ENCODE measurements around the gene PUS1.
A peak's percentile ranks its signal among the peaks of the same experiment; 100 is the strongest.
"Not testable (repeated sequence)": the region's sequence is repeated elsewhere in the genome, so short reads cannot be mapped to it uniquely, and the experiment has no call there.

Gene PUS1

DNA sequence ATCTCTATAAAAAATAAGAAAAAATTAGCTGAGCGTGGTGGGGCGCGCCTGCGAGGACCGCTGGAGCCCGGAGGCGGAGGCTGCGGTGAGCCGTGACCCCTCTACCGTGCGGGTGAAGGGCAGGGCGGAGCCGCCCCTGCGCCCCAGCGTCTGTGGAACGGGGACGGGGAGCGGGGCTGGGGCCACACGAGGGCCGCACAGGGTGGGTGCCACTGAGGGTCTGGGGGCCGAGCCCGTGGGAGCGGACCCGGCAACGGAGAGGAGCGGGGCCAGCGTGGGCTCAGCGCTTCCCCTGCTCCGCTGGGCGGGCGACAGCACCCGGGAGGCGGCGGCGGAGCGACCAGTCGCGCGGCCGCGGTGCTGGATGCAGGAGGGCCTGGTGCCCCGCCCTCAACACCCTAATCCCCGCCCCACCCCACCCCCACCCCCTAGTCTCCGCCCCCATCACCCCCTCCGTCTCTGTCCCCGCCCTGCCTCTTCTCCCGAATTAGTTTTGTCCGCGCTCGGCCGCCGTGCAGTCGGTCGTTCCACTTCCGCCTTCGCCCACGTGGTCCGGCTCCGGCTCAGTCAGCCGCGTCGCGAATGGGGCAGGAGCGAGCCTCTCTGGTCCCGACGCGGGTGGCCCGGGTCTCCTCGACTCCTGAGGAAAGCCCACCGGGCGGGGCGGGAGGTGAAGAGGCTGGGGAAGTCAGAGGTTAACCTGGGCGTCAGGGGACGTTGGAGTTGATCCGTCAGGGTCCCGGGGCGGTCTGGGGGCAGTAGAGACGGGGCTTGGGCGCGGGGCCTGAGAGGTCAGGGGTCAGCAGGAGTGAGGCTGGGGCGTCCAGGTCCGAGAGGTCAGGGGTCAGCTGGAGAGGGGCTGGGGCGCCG, at the start of gene PUS1:
PUS1 (plus strand) TSS at position 566 of the 870 bp plus-strand sequence. CDS start 447 bp downstream, outside the sequence.
- peak; percentile 87 for DNase-seq

DNA sequence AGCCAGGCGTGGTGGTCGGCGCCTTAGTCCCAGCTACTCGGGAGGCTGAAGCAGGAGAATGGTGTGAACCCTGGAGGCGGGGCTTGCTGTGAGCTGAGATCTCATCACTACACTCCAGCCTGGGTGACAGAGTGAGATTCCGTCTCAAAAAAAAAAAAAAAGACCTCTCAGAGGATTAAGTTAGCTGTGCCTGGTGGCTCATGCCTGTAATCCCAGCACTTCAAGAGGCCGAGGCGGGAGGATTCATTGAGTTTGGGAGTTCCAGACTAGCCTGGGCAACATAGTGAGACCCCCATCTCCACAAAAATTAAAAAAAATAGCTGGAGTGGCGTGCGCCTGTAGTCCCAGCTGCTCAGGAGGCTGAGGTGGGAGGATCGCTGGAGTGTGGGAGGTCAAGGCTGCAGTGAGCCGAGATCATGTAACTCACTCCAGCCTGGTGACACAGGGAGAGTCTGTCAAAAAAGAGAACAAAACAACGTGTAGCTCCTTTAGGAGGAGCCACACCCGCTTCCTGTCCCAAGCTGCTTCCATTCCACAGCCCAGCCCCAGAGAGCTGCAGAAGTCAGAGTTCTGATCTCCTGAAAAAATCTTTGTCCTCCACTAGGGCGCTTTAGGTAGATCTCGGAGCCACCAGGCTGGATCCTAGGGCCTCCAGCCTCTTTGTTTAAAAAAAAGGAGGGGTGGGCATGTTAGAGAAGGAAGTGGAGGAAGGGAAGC, 46.1 kb upstream of the PUS1 start:
- no peak for DNase-seq

DNA sequence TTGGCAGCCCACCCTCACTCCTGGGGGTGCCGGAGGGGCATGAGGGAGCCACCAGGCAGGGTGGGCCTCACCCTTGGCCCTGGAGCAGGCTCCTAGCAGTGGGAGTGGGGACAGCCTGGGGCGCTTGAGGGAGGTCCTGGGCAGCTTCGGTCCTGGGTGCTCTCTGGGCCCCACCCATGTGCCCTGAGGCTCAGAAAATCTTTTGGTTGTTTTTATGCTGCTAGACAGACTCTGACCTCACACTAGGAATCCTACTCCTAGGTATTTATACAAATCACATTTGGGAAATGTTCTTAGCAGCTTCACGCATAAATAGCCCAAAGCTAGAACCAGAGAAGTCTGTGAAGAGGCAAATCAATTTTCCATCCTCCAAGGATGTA, 45.6 kb upstream of the PUS1 start:
- DNase-seq, result no peak

DNA sequence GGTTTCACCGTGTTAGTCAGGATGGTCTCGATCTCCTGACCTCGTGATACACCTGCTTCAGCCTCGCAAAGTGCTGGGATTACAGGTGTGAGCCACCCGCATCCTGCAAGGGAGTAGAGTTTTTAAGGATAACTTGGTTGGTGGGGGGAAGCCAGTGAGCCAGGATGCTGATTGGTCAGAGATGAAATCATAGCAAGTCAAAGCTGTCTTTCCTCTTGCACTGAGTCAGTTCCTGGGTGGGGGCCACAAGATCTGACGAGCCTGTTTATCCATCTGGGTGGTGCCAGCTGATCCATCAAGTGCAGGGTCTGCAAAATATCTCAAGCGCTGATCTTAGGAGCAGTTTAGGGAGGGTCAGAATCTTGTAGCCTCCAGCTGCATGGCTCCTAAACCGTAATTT, 44.0 kb upstream of the PUS1 start:
- DNase-seq, result not testable (repeated sequence)

DNA sequence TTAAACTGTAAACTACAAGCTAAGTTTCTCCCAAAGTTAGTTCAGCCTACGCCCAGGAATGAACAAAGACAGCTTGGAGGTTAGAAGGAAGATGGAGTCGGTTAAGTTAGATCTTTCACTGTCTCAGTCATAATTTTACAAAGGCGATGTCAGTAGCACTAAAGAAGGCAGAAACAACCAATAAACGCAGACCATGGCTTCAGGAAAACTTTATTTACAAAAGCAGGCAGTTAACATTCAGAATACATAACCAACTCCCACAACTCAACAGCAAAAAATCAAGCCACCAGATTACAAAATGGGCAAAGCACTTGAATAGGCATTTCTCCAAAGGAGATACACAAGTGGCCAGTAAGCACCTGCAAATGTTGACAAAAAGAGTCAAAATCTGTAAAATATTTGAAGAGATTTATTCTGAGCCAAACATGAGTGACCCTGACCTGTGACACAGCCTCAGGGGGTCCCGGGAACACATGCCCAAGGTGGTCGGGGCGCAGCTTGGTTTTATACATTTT, 43.5 kb upstream of the PUS1 start:
- no peak for DNase-seq

DNA sequence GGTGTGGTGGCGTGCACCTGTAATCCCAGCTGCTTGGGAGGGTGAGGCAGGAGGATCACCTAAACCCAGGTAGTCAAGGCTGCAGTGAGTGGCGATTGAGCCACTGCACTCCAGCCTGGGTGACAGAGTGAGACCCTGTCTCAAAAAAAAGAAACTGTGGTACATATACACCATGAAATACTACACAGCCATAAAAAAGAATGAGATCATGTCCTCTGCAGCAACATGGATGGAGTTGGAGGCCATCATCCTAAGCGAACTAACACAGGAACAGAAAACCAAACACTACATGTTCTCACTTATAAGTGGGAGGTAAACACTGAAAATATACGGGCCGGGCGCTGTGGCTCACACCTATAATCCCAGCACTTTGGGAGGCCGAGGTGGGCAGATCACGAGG, 37.4 kb upstream of the PUS1 start:
- DNase-seq, result not testable (repeated sequence)

DNA sequence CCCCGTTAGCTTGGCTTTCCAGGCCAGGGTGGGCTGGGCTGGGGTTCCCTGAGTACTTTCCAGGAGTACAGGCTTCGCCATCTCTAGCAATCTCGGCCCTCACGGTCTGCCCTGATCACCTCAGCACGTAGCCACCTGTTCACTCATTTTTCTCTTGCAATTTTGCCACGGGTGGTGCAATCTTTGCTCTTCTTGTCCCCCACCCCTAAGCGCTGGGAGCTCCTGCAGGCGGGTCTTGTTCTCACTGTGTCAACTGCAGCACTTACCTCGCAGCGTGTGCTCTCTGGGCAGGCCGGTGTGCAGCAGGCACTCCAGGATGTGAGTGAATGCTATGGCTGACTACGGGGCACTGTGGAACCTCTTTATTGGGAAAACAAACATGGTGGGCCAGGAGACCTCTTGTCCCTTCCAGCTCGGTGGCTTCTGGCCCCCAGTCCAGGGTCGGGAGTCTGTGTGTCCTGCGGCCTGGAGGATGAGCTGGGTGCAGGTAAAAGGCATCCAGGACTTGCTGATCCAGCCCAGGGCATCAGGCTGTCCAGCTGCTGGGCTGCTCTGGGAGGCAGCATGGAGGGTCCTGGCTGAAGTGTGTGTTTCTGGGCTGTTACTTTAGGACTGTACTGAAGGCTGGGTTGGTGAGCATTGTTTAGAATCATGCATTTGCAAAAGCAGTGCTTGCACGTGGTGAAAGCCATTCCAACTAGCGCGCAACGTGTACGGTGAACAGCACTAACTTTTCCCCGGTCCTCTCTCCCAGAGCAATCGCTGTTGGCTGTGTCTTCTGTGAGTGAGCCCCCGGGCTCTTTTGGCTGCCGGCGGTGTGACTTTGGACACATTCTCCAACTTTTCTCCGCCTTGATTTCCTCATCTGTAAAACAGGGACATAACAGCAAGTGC, 36.1 kb upstream of the PUS1 start:
- DNase-seq, result no peak

DNA sequence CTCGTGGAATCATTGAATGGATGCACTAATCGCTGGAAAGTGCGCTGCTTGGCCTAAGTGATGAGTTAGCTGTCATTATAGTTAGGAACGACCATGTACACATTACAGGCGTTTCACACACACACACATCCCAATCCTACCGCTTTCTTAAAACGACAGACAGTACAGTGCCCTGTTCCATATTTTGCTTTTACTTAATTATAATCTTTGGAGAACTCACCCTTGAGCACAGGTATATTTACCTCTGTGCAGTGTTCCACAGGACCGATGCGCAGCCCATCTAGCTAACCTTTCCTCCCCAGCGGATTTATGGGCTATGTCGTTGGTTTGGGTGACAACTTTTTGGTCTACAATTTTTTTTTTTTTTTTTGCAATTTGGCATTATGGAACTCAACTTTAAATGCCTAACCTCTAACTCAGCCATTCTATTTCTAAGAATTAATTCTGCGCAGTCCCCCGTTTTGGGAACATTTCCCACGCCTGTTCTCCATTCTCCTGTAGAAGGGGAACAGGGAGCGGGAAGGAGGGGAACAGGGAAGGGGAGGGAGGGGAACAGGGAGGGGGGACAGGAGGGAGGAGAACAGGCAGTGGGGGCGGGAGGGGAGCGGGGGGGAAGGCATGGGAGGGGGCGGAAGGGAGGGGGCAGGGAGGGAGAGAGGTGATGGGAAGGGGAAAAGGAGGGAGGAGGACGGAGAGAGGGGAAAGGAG, 35.3 kb upstream of the PUS1 start:
- DNase-seq, result no peak

DNA sequence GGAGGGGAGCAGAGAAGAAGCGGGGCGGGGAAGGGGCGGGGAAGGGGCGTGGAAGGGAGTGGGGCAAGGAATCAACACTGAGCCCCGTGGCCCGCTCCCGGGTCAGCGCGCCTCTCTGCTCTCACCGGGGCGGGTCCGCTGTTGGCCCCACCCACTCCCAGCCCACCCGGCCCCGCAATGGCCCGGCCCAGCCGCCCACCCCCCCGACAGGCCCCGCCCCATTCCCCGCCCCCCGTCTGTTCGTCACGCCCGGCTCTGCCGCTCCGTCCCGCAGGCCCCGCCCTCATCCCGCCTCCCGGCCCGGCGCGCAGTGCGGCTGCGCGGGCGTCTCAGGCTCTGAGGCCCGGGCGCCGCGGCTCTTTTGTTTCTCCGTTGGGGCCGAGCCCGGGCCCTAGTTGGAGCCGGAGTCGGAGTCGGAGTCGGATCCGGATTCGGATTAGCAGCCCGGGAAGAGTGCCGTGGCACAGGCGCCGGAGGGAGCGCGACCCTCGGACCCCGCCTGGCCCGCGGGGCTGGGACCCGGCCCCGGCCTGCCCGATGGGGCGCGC, 34.7 kb upstream of the PUS1 start, which contains the start of gene ULK1:
ULK1 (plus strand) TSS at position 310 of the 548 bp plus-strand sequence. CDS start 380 bp downstream, outside the sequence.
- peak; percentile 53 for DNase-seq

DNA sequence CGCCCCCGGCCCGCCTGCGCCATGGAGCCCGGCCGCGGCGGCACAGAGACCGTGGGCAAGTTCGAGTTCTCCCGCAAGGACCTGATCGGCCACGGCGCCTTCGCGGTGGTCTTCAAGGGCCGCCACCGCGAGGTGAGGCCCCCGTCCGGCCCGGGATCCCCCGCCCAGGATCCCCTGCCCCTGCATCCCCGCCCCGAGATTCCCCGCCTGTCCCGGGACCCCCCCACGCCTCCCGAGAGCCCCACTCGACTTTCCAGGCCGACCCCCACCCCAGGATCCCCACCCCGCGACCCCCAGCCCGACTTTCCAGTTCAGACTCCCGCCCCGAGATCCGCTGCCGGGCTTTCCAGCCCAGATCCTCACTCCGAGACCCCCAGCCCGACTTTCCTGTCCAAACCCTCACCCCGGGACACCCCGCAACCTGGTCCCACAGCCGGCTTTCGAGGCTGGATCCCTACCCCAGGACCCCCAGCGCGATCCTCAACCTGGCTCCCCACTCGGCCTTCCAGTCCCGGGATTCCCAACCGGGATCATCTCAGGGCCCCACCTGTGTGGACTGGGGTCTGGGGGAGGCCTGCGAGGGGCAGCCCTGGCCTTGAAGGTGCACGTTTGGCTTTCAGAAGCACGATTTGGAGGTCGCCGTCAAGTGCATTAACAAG, 34.0 kb upstream of the PUS1 start:
- no peak for DNase-seq

DNA sequence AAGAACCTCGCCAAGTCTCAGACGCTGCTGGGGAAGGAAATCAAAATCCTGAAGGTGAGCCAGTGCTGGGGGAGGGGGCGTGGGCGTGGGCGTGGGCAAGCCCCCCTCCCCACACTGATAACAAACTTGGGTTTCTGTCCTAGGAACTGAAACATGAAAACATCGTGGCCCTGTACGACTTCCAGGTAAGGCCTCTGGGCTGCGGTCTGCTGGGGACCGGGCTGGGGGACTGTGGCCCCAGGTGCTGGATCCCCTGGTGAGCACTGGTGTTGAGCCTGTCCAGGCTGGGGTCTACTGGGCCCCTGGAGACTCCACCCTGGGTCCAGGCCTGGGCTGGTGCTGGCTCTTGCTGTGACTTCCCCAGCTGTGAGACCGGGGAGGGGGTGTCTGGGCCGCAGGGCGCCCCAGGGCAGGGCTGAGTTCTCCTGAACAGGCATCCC, 33.4 kb upstream of the PUS1 start:
- no peak for DNase-seq

DNA sequence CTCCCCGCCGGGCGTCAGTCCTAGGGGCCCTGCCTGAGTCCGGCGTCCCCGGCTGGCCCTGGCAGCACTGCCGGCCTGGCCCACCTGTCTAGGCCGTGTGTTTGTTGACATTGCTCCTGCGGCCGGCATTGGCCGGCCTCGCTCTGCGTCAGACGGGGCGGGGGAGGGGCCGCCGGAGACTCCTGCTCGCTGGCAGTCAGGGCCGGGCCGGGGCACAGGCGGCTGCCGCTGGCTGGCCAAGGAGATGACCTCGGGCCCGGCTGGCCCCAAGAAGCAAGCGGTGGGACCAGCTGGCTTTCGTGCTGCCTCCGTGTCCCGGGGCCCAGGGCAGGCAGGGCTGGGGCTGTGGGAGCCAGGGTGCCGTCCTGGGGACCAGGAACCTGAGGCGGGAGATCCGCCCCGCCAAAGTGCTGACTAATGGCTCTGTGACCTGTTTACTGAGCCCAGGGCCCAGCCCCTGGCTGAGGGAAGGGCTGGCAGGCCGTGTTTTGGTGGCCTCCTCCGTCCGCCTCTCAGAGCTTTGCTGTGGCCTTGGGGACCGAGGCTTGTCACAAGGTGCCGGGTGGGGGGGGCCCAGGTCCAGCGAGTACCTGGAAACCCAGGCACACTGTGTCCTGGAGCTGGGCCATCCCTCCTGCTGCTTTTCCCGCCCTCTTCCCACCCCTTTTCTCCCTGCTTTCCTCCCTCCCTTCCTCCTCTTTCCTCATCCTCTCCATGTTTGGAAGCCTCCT, 32.8 kb upstream of the PUS1 start:
- DNase-seq, result peak; percentile 42

DNA sequence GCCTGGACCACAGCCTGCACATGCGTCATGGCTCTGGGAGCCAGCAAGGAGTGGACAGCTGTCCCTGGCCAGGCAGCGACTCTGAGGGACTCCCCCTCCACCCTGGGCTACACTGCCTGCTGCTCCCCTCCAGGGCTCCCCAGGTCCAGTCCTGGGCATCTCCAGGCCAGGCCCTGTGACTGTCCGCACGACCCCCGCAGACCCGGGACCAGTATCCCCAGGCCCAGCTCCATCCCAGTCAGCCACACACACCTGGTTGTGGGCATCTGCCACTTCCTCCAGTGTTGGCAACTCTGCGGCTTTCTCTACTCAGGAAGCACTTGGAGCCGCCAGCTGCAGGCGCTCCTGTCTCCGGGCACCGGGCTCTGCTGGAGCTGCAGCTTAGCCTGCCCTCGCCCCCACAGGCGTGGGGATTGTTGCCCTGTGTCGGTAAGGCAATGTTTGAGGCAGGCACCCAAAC, 32.2 kb upstream of the PUS1 start:
- no peak for DNase-seq

DNA sequence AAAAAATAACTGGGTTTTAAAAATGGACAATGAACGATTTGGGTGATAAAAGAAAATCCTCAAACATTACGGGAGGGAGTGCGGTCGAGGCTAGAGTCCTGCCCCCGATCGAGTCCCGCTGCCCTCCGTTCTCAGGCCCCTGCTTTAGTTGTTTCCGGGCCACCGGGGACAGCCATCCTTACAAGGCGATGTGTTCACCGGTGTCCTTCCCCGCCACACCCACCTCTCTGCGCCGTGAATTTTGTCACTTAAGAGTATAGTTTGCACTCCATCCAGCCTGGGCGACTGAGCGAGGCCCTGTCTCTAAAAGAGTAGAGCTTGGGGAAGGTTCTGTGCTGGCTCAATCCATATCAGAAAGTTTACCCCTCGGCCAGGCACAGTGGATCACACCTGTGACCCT, 31.8 kb upstream of the PUS1 start:
- DNase-seq, result no peak

DNA sequence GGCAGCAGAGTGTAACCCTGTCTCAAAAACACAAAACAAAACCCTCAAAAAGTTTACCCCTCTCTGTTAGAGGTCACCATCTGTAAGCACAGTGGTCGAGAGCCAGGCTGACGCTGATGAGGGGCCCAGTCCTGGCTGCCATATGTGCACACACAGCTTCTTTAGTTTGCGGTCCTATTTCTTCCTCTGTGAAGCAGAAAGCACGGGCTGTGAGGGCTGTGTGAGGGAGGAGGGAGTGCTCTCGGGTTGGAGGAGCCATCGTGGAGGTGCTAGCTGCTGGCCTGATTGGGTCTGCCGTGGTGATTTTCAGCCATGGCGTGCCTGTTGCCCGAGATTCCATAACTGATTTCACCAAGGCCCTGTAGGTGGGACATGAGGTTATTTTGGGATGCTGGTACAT, 31.2 kb upstream of the PUS1 start:
- no peak for DNase-seq

DNA sequence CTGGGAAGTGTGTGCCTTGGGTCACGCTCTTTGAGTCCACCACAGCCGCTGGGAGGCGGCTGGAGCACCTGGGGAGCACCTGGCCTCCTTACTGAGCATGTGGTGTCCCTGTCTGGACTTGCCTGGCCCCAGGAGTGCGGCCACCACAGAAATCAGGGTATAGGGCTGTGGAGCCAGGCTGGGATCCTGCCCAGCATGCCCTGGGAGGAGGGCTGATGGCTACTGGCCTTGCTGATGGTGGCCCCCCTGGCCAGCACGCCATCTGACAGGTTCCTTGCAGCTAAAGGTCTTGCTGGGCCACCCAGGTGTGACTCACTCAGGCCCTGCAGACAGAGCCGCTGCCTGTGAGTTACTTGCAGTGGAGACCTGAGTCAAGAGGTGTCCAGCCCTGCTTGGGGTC, 28.7 kb upstream of the PUS1 start:
- peak; percentile 68 for DNase-seq

DNA sequence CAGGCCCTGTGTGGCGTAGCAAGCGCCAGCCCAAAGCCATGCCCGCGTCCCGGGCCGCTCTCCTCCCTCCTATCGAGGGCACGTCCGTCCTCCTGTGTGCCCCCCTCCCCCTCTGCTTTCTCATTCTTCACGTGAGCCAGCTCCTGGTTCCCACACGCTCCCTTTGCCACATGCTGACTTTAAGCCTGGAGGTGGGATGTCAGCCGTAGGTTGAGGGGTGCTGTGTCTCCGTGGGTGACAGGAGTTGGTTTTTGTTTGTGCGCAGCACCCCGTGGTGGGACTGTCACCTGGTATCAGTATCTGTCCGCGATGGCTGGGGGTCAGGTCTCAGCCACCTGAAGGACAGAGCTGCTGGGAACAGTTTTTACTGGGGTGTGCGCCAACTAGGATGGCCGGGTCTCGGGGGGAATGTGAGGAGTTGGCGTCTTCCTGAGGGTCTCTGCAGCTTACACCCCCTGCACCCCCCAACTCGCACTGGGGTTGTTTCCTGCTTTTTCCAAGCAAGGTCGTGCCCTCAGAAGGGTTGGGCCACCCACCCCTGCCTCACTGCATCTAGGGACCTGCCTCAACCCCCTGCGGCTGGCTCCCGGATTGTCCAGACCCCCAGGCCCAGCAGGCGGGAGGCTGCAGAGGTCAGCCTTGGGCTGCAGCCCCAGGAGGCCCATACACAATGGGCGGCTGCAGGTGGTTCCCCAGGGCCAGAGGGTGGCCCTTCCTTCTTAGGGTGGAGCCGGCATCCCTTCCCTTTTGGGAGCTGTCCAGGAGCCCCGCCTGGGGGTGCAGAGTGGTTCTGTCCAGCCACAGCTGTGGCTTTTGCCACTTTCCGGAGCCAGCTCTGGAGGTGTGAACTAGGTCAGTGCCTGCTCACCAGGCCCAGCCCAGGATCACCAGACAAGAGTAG, 27.4 kb upstream of the PUS1 start:
- no peak for DNase-seq

DNA sequence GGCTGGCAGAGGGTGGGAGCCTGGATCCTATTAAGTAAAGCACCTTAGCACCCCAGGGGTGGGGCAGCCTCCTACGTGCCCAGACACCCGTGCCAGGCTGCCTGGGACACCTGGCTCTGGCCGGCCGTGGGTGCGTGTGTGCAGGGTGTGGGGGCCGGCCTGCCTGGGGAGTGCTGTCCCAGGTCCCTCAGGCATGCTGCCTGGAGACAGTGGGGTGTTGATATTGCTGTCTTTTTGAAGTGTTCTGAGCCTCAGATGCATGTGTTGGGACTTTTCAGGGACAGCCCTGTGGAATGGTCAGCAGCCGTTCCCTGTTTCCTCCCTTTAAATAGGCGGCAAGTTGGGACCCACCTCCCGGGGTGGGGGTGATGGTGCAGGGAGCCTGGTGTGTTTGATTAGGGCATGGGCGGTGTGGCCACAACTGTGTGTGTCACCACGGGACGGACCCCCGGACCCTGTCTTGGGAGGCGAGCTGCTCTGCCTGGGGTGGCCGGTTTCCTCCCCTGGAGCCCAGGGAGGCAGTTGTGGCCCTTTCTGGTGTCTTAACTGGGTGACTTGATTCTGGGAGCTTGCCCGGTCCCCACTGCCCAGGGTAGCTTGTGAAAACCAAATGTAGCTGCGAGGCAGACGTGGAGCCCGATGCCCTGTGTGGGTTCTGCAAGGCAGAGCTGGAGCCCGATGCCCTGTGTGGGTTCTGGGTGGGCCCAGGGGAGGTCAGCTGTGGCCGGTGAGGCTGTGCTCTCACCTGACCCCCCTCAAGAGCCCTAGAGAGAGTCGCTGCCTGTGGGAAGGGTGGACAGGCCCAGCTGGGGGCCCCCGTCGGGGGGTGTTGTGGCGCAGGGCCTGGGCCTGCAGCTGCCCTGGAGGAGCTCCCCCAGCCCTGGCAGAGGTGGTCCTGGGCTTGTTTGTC, 26.5 kb upstream of the PUS1 start:
- no peak for DNase-seq
